DND-41 (cell line): ENCODE measurements around the gene TMEM239.

Source experiments
- EZH2 ChIP-seq: IDR thresholded peaks from 3 replicates; pipeline ENCODE4 v1.6.1; 2012; ENCODE audit warnings: borderline replicate concordance, low read depth, mild to moderate bottlenecking, moderate library complexity, low read length, inconsistent platforms; ENCODE audit not compliant: severe bottlenecking
- TF ChIP-seq, protein P1 (sequence below): IDR thresholded peaks from 2 replicates; pipeline ENCODE4 v1.5.1; 2012; ENCODE audit warnings: borderline replicate concordance, low read length, moderate library complexity, mild to moderate bottlenecking; ENCODE audit not compliant: poor library complexity, severe bottlenecking; ENCODE audit errors: extremely low read depth

GRCh38 chr20:2838170-2838797 is 22.1 kb downstream of the TMEM239 start:
- TF ChIP-seq, protein P1, sequence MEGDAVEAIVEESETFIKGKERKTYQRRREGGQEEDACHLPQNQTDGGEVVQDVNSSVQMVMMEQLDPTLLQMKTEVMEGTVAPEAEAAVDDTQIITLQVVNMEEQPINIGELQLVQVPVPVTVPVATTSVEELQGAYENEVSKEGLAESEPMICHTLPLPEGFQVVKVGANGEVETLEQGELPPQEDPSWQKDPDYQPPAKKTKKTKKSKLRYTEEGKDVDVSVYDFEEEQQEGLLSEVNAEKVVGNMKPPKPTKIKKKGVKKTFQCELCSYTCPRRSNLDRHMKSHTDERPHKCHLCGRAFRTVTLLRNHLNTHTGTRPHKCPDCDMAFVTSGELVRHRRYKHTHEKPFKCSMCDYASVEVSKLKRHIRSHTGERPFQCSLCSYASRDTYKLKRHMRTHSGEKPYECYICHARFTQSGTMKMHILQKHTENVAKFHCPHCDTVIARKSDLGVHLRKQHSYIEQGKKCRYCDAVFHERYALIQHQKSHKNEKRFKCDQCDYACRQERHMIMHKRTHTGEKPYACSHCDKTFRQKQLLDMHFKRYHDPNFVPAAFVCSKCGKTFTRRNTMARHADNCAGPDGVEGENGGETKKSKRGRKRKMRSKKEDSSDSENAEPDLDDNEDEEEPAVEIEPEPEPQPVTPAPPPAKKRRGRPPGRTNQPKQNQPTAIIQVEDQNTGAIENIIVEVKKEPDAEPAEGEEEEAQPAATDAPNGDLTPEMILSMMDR, result no peak
- TF ChIP-seq EZH2, result no peak
